GM21447 (cell line): ENCODE results near the gene HOXB4.

Source experiments
- ATAC-seq: cut with Tn5 transposase; IDR thresholded peaks from one replicate; pipeline ENCODE4 v1.9.1; 2021; ENCODE audit not compliant: unreplicated experiment

The HOXB4 gene

DNA sequence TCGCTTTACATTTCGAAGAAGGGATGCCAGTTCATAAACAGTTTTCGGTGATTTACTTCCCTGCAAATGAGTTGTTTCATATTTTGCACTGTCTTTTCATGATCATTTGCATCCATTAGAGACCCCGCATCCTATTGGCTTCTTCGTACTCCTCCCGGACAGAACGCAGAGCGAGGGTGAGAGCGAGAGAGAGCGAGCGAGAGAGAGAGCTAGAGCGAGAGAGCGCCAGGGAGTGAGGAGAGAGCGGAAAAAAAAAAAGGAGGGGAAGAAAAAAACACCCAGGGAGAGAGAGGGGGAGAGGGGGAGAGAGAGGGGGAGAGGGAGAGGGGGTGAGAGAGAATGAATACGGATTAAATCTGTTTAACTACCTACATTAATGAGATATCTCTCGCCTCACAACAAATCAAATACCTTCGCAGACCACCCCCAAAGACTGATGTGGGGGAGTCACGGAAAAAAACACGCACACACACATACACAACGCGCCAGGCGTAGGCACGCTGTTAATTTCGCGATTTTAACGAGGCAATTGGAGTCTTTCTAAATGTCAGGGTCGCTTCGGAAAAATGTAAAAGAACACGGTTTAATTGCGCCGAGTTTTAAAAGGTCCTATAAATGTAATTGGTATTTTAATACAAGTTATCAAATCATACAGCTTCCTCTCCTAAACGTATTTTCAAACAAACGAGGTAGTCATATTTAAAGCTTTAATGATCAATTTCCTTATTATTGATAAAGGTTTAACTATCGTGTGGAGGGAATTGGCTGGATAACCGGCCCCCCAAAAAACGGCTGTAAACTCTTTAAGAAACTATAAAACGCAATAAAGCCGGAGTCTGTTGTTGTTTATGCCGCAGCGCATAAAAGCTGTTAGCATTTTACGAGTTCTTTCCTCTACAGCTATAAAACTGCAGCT is 37.2 kb upstream of the HOXB4 start, which contains the start of gene HOXB8:
TSS of gene HOXB8 (minus strand) at position 246 of the 916 bp plus-strand sequence. CDS start 588 bp downstream, outside the sequence.
- no peak for ATAC-seq

DNA sequence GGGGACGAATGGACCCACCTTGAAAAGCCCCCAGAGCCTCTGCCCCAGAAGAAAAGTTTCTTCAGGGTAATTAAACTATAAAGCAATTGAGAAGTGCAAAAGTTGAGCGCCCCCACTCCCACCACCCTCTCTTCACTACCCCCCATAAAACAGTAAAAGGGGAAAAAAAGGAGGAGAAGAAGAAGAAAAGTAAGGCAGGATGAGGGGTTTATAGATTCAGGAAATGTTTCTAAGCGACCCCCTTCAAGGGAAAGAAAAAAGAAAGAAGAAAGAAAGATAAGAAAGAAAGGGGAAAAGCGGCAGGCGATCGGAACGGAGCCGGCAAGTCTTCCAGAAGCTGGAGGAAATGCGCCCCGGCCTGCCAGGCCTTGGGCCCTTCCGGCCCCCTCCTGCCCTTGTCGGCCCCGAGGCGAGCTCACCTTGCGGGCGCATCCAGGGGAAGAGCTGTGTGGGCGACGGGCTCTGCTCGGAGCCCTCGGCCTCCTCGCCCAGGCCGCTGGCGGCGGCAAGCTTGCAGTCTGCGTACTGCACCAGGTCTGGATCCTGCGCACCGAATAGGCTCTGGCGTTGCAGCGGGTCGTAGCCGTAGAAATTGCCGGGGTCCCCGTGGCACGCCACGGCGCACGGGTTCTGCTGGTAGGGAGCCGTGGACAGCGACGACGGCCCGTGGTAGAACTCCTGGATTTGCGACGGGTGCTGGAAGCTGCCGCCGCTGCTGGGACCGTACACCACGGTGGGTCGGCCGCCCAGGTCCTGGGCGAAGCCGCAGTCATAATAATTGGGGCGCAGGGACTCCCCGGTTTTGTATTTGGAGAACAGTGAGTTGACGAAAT is 35.9 kb upstream of the HOXB4 start:
- no peak for ATAC-seq

DNA sequence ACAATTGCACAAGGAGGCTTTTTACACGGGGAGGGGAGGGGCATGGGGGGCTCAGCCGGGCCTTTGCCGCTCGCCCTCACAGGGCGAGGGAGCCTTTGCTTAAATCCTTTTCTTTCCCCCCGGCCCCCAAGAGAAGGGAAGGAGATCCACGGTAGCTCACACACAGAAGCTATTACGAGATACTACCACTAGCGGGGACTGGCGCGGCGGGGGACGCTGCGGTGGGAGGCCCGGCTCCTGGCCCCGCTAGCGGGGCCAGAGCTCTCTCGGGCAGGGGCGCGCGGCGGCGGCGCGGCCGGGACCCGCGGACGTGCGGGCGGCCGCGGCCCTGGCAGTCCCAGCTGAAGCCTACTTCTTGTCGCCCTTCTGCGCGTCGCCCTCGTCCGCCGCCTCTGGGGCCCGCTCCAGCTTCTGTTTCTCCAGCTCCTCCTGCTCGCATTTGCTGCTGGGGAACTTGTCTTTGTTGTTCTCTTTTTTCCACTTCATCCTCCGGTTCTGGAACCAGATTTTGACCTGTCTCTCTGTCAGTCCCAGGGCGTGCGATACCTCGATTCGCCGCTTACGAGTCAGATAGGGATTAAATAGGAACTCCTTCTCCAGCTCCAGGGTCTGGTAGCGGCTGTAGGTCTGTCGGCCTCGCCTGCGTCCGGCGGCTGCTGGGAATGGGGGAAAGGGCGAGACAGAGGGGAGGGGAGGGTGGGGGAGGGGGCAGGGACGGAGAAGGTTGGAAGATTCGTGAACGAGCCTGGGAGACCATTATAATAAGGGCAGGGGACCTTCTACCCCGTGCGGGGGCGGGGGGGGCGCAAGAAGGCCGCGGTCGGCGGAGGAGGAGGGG is 34.9 kb upstream of the HOXB4 start:
- no peak for ATAC-seq

DNA sequence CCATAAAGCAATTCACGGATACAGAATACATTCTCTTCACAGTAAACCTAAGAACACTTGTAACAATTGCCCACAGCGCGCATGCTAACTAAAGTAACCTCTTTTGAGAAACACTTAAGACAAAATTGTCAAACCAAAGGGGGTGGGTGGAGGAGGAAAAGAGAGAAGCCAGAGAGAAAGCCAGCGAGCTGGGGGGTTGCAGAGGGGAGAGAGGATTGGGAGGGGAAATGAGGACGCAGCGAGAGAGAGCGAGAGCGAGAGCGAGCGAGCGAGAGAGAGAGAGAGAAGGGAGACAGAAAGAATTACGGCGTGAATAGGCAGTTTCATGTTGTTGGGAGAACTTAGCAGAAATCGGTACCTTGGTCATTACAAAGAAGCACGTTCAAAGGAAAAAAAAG is 34.3 kb upstream of the HOXB4 start:
- no peak for ATAC-seq

DNA sequence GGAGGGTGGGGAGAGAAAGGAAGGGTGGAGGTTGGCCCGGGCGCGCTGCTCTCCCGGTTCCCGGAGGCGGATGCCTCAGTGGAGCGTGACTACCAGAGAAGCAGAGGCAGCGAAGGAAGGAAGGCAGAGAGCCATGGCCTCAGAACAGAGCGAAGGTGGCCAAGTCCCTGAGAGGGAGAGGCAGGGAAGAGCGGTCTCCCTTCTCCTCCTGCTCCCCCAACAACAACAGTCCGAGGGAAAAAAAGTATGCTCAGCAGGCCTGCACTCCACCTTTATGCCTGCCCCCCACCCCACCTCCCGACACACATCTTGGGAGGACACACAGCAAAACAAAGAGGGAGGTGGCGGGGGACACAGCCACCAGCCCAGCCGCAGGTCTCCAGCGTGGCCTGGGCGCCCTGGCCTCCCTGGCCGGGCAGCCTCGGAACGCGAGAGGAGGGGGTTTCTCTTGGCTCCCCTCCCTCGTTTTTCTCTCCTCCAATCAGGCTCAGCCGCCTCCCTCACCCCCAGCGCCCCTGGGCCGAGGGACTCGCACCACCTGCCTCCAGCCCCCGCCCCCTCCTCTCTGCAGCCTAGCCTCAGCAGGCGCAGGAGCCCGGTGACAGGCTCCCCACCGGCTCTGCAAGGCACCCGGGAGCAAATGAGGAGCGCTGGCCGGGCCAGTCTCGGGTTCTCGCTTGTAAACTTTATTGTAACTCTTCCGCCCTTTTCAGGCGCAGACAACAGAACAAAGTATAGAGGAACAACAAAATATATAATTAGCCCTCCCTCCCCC is 33.7 kb upstream of the HOXB4 start:
- no peak for ATAC-seq

DNA sequence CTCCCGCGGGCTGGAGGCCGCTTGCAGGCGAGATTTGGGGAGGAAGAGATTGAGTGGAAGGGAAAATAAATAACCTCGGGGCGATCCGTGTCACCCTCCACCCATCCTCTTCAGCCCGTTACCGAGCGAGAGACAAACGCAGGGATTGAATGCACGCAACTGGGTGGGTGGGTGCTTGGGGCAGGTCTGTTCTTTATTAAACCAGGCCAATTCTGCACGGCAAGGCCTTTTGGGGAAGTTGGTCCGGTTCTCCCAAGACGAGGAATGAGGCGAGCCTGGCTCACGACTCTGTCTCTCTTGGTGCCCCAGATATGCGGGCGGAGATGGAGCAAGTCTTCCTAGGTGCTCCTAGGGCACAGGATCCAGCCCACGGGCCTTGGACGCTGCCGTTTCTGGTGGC is 33.1 kb upstream of the HOXB4 start:
- ATAC-seq, result no peak

DNA sequence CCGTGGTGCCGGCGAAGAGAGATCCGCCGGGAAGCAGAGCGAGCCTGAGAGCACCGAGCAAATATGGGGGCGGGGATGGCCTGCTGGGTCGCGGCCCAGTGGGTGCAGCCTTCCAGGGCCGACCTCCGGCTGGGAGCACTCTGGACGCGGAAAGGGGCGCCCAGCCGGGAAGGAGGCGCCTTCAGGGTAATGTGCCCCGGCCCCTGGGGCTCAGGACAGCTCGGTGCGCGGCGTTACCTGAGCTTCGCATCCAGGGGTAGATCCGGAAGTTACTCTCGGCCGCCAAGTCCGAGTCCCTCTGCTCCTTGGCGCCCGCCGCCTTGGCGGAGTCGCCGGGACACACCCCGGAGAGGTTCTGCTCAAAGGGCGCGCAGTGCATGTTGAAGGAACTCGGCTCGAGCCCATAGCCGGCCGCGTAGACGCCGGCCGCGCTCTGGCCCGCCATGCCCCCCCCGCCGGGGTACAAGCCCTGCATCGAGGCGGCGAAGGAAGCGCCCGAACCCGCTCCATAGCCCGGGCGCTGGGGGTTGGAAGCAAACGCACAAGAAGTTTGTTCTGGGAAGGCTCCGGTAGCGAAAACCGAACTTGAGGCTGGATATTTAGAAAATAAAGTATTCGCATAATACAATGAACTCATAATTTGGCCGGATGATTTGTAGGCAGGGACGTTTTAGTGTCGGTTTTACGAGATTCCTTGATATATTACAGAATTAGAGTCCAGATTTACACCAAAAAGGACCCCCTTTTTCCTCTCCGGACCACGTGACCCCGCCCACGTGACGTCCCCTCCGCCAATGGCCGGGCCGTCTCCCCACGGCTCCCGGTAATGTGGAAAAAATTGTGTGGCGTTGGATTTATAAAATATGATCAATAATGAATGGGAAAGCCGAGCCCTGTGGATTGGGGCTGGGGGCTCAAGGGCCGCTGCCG is 32.4 kb upstream of the HOXB4 start, which contains the start of gene HOXB7:
TSS of gene HOXB7 (minus strand) at position 736 of the 930 bp plus-strand sequence. CDS start at position 637, 99 bp downstream.
- ATAC-seq, result no peak

DNA sequence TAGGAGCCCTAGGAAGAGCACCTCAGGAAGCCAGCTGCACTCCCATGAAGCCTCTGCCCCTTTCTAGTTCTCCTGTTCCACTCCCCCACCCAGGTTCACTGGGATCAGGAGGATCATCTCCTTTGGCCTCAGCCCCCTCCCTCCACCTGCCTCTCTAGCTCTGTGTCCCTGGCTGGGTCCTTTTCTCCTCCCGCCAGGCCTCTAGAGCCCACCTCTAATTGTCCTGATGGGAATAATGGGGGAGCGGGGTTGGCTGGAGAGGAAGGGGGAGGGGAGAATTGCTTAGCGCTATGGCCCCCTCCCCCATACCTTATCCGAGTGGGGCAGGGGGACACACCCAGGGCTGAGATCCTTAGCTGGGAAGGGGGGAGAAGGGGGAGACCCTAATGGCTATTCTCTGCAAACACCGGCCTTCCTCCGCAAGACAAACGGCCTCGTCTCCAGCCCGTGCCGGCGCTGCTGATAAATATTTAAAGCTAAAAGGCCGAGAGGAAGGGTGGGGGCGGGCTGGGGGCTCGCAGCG is 31.7 kb upstream of the HOXB4 start:
- no peak for ATAC-seq

DNA sequence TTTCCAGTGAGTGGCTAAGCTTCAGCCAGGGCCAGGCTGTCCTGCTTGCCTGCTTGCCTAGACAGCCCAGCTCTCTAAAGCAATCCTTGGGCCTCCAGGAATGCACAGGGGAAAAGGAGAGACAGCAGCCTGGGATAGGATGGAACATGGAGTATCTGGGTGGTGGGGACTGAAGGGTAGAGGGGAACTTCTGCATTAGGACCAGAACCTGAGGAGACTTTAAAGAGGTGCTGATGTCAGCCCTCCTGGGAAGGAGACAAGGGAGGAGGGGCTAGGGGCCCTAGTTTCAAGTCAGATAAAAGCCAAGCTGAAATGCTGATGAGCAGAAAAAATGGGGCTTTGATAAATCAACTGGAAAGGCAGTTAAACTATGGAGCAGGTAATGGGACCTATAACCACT is 30.9 kb upstream of the HOXB4 start:
- ATAC-seq, result no peak

DNA sequence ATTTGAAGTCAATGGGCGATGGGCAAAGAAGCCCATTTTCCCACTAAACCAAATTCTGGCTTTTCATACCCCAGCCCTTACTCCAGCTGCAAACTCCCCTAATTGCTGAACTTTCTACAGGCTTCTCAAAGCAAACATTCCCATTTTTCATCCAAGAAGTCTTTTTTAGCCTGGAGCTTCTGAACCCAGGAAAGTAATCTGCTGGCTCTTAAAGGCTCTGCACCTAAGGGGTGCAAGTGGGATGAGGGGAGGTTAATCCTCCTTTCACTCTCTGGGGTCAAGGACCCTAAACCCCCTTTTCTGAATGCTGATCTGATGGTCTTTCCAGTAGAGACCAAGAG is 30.3 kb upstream of the HOXB4 start:
- no peak for ATAC-seq

DNA sequence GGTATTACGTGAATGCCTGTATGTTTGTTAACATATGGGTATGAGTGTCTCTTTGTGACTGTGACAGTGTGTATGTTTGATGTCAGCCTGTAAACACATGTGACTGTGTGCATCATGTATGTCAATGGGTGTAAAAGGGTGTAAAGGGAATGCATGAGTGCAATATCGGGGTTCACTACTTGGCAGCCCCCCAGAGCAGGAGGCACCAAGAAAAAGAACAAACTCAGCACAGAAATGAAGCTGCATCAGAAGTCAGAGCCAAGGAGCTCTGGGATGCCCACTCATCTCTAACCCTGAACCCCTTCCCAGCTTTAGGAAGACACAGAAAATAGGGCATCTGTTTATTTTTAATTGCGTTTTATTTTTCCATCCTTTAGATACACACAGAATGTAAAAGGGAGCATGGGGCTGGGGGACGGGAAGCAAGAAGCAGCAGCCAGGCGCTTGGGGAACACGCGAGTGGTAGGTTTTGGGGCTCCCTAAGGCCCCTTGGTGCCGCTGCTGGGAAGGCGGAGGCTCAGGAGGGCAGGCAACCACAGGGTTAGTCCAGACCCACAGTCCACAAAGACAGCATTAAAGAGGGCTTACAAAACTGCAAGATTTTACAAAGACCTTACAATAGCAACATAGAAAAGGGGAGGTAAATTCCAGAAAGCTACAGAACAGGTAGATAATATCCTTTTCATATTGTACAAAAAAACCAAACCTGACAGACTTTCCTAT is 28.9 kb upstream of the HOXB4 start:
- ATAC-seq, result no peak

DNA sequence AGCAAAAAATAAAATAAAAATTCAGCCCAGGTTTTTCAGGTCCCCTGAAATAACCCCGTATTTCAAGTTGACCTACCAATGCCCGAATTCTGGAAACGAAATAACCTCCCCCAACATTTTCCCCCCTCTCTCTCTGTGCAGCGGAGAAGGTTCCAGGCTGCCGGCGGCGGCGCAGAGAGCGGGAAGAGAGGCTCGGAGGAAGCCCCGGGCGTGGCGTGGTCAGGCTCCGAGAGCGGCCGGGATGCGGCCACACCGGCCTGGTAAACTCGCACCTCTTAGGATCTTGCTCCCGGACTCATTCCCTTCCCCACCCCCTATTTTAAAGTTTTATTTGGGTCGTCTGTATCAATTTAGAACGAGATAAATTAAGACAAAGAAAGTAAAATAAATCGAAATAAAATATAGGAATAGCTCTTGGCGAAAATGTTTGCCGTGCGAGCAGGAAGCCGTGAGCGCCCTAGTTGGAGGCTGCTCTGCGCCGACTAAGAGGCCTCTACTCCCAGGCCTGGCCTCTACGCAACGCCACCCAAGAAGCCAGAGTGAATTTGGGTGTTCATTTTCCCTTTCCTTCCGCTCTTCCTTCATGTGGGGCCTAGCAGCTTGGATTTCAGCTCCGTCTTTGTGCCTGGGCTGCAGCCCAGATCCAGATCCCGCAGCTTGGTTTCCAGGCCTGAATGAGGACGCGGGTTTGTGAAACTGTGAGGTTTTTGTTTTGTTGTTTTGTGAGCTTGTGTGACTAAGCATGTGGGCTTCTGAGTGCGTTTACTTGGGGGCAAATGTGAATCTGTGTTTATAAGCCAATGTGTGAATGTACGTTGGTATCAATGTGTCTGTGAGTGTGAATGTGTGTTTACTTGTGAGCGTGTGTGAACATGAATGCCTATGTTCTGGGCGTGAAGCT is 28.1 kb upstream of the HOXB4 start:
- no peak for ATAC-seq

DNA sequence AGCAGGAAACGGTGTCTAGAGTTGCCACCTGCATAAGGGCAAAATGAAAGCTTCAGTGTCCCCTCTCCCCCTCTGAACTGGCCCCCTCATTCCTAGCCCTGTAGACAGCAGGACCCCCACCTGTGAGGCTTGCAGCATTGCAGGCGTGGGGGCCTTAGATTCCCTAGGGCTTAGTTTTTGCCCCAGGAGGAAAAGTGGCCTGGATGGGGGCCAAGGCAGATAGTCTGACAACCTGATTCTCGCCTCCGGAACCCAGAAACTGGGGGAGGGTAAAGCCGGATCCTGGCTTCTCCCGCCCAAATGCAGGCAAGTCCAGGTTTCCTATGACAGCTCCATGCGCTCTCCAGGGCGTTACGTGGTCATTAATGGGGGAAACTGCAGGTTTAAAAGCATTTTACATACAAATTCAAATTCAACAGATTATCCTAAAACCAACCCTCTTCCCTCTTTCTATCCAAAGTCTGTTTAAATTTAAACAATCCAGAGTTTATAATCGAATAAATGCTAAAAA is 27.3 kb upstream of the HOXB4 start:
- no peak for ATAC-seq

DNA sequence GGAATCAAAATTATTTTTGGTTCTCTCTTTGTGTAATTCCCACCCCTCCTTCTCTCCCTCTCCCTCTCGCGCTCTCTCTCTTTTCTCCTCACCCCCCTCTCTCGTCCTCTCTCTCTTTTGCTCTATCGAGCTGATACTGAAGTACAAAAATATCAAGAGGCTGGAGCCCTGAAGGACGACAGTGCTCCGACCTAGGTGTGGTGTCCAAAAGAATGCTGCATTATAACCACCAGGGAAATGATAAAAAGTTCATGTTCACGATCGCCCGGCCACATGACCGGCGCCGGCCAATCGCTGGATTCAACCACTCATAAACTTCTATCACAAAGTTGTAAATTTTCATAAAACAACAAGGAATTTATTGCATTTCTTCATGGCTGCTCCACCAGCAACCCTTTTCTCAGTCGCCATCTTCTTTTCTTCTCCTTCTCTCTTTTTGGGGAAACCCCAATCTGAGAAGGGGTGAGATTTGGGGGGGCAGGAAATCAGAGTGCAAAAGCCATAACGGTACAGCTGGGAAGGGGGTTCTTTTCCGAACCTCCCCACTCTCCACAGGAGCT is 26.7 kb upstream of the HOXB4 start, which contains the start of gene HOXB6:
TSS of gene HOXB6 (minus strand) at position 217 of the 560 bp plus-strand sequence. CDS start 6,836 bp downstream, outside the sequence.
- no peak for ATAC-seq

DNA sequence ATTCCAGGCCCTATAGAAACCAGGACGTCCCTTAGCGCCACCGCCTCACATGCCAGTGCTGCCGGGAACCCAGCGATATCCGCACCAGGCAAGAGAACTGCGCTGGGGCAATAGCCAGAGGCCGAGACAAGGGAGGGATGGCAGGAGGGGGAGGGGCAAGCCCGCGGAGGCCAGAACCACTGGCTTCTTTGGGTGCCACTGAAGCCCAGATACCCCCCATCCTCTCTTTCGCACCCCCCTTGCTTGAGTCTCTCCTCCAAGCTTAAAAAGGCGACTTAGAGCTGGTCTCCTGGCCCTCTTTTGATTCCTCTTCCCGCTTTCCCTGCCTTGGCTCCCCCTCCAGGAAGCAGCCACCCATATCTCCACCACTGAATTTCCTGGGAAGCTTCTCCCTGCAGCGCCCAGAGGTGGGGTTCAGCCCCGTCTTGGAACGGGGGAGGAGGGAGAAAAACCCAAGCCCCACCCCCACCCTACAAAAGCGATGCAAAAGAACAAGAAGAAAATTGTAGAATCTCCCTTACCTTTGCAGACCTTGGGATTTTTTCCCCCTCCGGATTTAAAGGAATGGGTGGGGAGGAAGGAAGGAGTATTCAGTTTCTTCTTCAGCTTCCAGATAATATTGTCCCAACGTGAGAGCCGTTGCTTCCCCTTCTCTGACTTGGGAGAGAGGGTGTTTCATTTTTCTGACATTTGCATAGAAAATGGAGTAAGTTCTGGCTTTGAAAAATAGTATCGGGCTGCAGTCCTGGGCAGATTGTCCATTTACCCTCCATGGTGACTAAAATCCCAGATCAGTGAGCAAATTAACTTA is 26.0 kb upstream of the HOXB4 start:
- no peak for ATAC-seq
